ENCODE data around the gene SAP30.

- TF ChIP-seq CTCF (IDR thresholded peaks at IDR 0.05) (no peak), POLR2A (IDR thresholded peaks at IDR 0.05) (no peak), POLR2AphosphoS5 (IDR thresholded peaks at IDR 0.05) (no peak)
These were observed 50.0 kb downstream of the SAP30 start for GRCh38 chr4:173420801-173421200.

All from gastroesophageal sphincter (tissue), 3 donors.